Panc1 (cell line): ENCODE measurements around the gene NUP54.

Experiments
- POLR2AphosphoS5 ChIP-seq: IDR thresholded peaks from 2 replicates; pipeline ENCODE4 v1.6.1; 2012; ENCODE audit warnings: mild to moderate bottlenecking, low read depth, low read length, moderate library complexity
- SIN3A ChIP-seq: IDR thresholded peaks from 2 replicates; pipeline ENCODE4 v1.6.1; 2012; ENCODE audit warnings: low read depth, mild to moderate bottlenecking, low read length, moderate library complexity, borderline replicate concordance; ENCODE audit not compliant: insufficient read depth
- TF ChIP-seq, protein P1 (sequence below): fragments of 450-650 bp; IDR thresholded peaks from 2 replicates; pipeline ENCODE4 v1.5.1; 2017; ENCODE audit warnings: mild to moderate bottlenecking

DNA sequence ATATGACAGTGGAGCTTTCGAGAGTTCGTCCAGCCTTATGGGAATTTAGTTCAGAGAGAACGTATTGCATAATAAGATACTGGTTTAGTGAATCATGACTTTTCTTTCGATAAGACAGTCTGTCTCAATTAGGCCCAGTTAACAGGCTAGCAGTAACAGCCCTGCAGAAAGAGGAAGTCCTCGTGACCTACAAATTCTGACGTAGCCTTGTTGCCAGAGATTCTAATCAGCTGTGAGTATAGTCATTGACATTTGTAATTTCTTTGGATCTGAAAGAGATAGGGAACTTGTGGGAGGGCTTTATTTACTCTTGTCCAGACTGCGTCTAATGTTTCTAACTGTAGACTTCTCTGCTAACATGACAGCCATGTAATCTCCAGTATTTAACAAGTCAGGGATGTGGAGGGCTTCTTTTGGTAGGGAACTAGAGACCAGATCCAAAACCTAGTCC is 57.9 kb downstream of the NUP54 start:
- TF ChIP-seq, protein P1, sequence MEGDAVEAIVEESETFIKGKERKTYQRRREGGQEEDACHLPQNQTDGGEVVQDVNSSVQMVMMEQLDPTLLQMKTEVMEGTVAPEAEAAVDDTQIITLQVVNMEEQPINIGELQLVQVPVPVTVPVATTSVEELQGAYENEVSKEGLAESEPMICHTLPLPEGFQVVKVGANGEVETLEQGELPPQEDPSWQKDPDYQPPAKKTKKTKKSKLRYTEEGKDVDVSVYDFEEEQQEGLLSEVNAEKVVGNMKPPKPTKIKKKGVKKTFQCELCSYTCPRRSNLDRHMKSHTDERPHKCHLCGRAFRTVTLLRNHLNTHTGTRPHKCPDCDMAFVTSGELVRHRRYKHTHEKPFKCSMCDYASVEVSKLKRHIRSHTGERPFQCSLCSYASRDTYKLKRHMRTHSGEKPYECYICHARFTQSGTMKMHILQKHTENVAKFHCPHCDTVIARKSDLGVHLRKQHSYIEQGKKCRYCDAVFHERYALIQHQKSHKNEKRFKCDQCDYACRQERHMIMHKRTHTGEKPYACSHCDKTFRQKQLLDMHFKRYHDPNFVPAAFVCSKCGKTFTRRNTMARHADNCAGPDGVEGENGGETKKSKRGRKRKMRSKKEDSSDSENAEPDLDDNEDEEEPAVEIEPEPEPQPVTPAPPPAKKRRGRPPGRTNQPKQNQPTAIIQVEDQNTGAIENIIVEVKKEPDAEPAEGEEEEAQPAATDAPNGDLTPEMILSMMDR: no peak
- TF ChIP-seq SIN3A: no peak
- no peak for TF ChIP-seq POLR2AphosphoS5
